Fibroblast of lung (primary cell): Measurements from ENCODE around the gene TAF3. TPM values are rescaled to one million over a fixed set of nuclear protein-coding genes. Genes with fewer than 3 reads are reported as not detected.

Experiments used
- DNase-seq, 2 donors: peaks; one replicate each; pipeline versions ENCODE4 v3.0.0 to v3.0.0-alpha.2; 2010; ENCODE audit warnings: low read depth in 2 of 2
- H2AFZ ChIP-seq: 2 replicates; pipeline ENCODE4 v1.5.1; 2012; ENCODE audit warnings: low read length, control low read depth, inconsistent platforms
- H3K27ac ChIP-seq: 2 replicates; pipeline ENCODE4 v1.5.1; 2011; ENCODE audit warnings: low read length, control low read depth; ENCODE audit not compliant: insufficient read depth
- H3K27me3 ChIP-seq: 2 replicates; pipeline ENCODE4 v1.5.1; 2011; ENCODE audit warnings: mild to moderate bottlenecking, low read length; ENCODE audit not compliant: control insufficient read depth, insufficient read depth
- H3K36me3 ChIP-seq: 2 replicates; pipeline ENCODE4 v1.5.1; 2011; ENCODE audit warnings: low read length; ENCODE audit not compliant: control insufficient read depth, insufficient read depth
- H3K4me1 ChIP-seq: 2 replicates; pipeline ENCODE4 v1.5.1; 2011; ENCODE audit warnings: low read length; ENCODE audit not compliant: control insufficient read depth, insufficient read depth; ENCODE audit errors: extremely low read depth
- H3K4me2 ChIP-seq: 2 replicates; pipeline ENCODE4 v1.5.1; 2011; ENCODE audit warnings: low read length, control low read depth; ENCODE audit not compliant: insufficient read depth; ENCODE audit errors: extremely low read depth
- H3K4me3 ChIP-seq, 4 experiments: fragments of 200-600 bp in 1 of 4; sonication (generic) in 1 of 4; replicated peaks in 1 of 4; 2 replicates each; pipeline ENCODE4 v1.5.1; 2011 to 2016; ENCODE audit warnings: low read length in 4 of 4, low read depth in 3 of 4, mild to moderate bottlenecking in 3 of 4, control low read depth in 2 of 4, inconsistent platforms in 1 of 4, mixed read lengths in 1 of 4; ENCODE audit not compliant: insufficient read depth in 1 of 4; ENCODE audit errors: control extremely low read depth in 1 of 4
- H3K79me2 ChIP-seq: 2 replicates; pipeline ENCODE4 v1.5.1; 2012; ENCODE audit warnings: mild to moderate bottlenecking, low read length, inconsistent platforms; ENCODE audit not compliant: control insufficient read depth, insufficient read depth
- H3K9ac ChIP-seq: 2 replicates; pipeline ENCODE4 v1.5.1; 2011; ENCODE audit warnings: mild to moderate bottlenecking, low read length, control low read depth; ENCODE audit not compliant: insufficient read depth
- H3K9me3 ChIP-seq: 2 replicates; pipeline ENCODE4 v1.5.1; 2012; ENCODE audit warnings: low read depth, low read length; ENCODE audit not compliant: control insufficient read depth, insufficient read depth
- H4K20me1 ChIP-seq: 2 replicates; pipeline ENCODE4 v1.5.1; 2011; ENCODE audit warnings: low read length; ENCODE audit not compliant: control insufficient read depth, insufficient read depth; ENCODE audit errors: extremely low read depth
- EZH2 ChIP-seq: IDR thresholded peaks from 2 replicates; pipeline ENCODE4 v1.5.1; 2012; ENCODE audit warnings: low read length, control low read depth, mild to moderate bottlenecking; ENCODE audit errors: missing control alignments
- polyA plus RNA-seq, 2 donors: library from polyadenylated mRNA; depleted of rRNA in 1 of 2; stranded (reverse) in 1 of 2; unstranded in 1 of 2; fragments of >200 nt; gene quantifications; 2 replicates each; pipeline ENCODE4 v1.2.1, GENCODE V29; 2011 to 2012; ENCODE audit warnings: missing spikeins in 1 of 2
- total RNA-seq: library from RNA; depleted of rRNA; stranded (reverse); fragments of >200 nt; gene quantifications from 2 replicates; pipeline ENCODE4 v1.2.1, GENCODE V29; 2014
- TF ChIP-seq, protein P1 (sequence below), 2 donors: IDR thresholded peaks in 1 of 2; conservative IDR thresholded peaks in 1 of 2; 1 replicate in 1 of 2; 2 replicates in 1 of 2; pipeline ENCODE4 v1.5.1; 2011 to 2012; ENCODE audit warnings: low read length in 2 of 2, control low read depth in 1 of 2, inconsistent platforms in 1 of 2, low read depth in 1 of 2, mild to moderate bottlenecking in 1 of 2

The TAF3 gene
- total and polyA plus RNA-seq, 2 donors (not counting 1 experiment from before 2014, with no cell fraction given): 2.1 to 4.0 TPM

DNA sequence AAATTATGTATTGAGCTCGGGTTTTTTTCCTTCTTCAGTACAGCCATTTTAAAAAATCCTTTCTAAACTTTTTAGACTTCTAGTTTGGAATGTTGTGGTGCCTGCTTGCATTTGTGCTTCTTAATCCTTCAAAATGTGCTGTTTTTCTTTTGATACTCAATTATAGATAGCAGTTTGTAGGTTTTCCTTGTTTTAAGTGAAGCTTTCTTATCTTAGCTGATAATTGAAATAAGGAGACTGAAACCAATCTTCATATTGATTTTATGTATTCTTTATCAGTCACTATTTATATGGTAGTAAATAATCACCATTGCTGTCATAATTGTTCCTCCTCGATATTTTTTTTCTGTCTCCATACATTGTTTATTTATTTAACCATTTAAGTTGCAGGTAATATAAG lies 56.6 kb downstream of the TAF3 start:
- no peak overlapping the region for H3K4me2 ChIP-seq

DNA sequence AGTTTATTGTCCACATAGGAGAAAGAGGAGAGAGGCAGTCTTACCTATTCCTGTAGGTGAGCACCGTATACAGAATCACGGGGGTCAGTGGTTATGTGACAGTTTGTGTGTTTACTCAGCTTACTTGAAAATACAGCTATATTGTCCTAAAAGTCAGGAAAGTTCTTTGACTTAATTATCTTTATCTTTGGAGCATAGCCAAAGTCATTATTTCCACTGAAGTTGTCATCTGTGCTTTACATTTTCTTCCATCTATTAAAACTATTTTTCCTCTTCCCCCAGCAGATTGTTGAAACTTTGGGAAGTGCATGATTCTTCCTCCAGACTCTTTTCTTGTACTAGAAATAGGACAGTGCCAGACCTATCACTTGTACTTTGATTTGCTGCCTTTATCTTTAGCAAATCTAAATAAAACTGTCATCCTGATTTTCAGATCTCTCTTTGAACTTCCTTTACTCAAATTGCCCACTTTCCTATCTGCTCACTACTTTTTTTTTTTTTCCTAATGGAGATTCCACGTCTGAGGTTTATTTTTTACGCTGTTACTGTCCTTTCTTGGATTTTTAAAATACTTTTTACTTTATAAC lies 58.3 kb downstream of the TAF3 start:
- TF ChIP-seq, protein P1, sequence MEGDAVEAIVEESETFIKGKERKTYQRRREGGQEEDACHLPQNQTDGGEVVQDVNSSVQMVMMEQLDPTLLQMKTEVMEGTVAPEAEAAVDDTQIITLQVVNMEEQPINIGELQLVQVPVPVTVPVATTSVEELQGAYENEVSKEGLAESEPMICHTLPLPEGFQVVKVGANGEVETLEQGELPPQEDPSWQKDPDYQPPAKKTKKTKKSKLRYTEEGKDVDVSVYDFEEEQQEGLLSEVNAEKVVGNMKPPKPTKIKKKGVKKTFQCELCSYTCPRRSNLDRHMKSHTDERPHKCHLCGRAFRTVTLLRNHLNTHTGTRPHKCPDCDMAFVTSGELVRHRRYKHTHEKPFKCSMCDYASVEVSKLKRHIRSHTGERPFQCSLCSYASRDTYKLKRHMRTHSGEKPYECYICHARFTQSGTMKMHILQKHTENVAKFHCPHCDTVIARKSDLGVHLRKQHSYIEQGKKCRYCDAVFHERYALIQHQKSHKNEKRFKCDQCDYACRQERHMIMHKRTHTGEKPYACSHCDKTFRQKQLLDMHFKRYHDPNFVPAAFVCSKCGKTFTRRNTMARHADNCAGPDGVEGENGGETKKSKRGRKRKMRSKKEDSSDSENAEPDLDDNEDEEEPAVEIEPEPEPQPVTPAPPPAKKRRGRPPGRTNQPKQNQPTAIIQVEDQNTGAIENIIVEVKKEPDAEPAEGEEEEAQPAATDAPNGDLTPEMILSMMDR (conservative IDR thresholded peaks at IDR 0.05 in 1 of 2, IDR thresholded peaks at IDR 0.05 in 1 of 2; ENCODE audit: low read depth in 1 of 2, low read length in 2 of 2): no peak
- TF ChIP-seq EZH2: no peak
- H3K4me2 ChIP-seq: no peak overlapping the region
- no peaks in the 10 kb centered on the region for H4K20me1 ChIP-seq
- H3K4me1 ChIP-seq: no peaks in the 10 kb centered on the region
- no peaks in the 10 kb centered on the region for H3K9me3 ChIP-seq
- H3K27ac ChIP-seq: no peak overlapping the region
- H3K36me3 ChIP-seq: no peaks in the 10 kb centered on the region
- no peaks in the 10 kb centered on the region for H3K79me2 ChIP-seq
- DNase-seq: no peak
- no peak overlapping the region for H3K9ac ChIP-seq
- no peak overlapping the region for H3K4me3 ChIP-seq
- no peak overlapping the region for H2AFZ ChIP-seq
- H3K27me3 ChIP-seq: no peaks in the 10 kb centered on the region

More for the DNA sequence above, 56.6 kb downstream of the TAF3 start:
- H3K4me3 ChIP-seq: no peak overlapping the region
- H3K9ac ChIP-seq: no peak overlapping the region
- no peaks in the 10 kb centered on the region for H3K27me3 ChIP-seq
- TF ChIP-seq, protein P1 (conservative IDR thresholded peaks at IDR 0.05 in 1 of 2, IDR thresholded peaks at IDR 0.05 in 1 of 2; ENCODE audit: low read depth in 1 of 2, low read length in 2 of 2): no peak
- no peak for TF ChIP-seq EZH2
- H3K36me3 ChIP-seq: no peaks in the 10 kb centered on the region
- H3K9me3 ChIP-seq: no peaks in the 10 kb centered on the region
- no peaks in the 10 kb centered on the region for H3K4me1 ChIP-seq
- no peak overlapping the region for H3K27ac ChIP-seq
- DNase-seq: no peak
- peaks cover 2% of the 10 kb centered on the region for H4K20me1 ChIP-seq
- H3K79me2 ChIP-seq: no peaks in the 10 kb centered on the region
- no peak overlapping the region for H2AFZ ChIP-seq

DNA sequence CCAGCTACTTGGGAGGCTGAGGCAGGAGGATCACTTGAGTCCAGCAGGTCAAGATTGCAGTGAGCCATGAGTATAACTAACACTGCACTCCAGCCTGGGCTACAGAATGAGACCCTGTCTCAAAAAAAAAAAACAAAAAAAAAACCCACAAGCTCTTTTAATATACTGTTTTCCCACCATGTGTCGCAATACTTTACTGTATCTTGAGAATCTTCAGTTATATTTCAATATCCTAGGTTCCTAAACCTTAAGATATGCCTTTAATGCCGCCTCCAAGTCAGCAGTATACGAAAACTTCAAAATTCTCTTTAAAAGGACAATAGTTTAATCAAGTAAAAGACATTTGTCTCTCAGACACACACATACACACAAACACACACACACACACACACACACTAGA lies 62.8 kb downstream of the TAF3 start:
- H3K4me1 ChIP-seq: no peaks in the 10 kb centered on the region
- no peaks in the 10 kb centered on the region for H3K36me3 ChIP-seq
- H2AFZ ChIP-seq: no peak overlapping the region
- H3K9ac ChIP-seq: no peak overlapping the region
- no peaks in the 10 kb centered on the region for H3K27me3 ChIP-seq
- DNase-seq: no peak
- no peaks in the 10 kb centered on the region for H3K9me3 ChIP-seq
- H3K27ac ChIP-seq: no peak overlapping the region
- no peak for TF ChIP-seq EZH2
- TF ChIP-seq, protein P1 (conservative IDR thresholded peaks at IDR 0.05 in 1 of 2, IDR thresholded peaks at IDR 0.05 in 1 of 2; ENCODE audit: low read depth in 1 of 2, low read length in 2 of 2): no peak
- H3K79me2 ChIP-seq: no peaks in the 10 kb centered on the region
- H3K4me3 ChIP-seq: no peak overlapping the region
- H3K4me2 ChIP-seq: no peak overlapping the region
- H4K20me1 ChIP-seq: no peaks in the 10 kb centered on the region
